GM23338 (cell line): ENCODE measurements around the gene EVC. TPM values are rescaled to one million over a fixed set of nuclear protein-coding genes. Genes with fewer than 3 reads are reported as not detected.

Source experiments
- ATAC-seq: fragments of 200-7000 bp; cut with Tn5 transposase; 3 replicates; pipeline ENCODE4 v1.9.1; 2020
- DNase-seq: peaks from one replicate; pipeline ENCODE4 v3.0.0-alpha.2; 2015; ENCODE audit warnings: low spot score
- H2AFZ ChIP-seq: fragments of 200-600 bp; sonication (generic); 2 replicates; pipeline ENCODE4 v1.8.0; 2016; ENCODE audit warnings: antibody characterized with exemption, mild to moderate bottlenecking, moderate library complexity
- H3F3A ChIP-seq: fragments of 200-600 bp; sonication (generic); replicated peaks from 2 replicates; pipeline ENCODE4 v1.8.0; 2017; ENCODE audit warnings: antibody characterized with exemption, mixed run types, low read depth
- H3K27ac ChIP-seq: fragments of 200-600 bp; sonication (generic); 2 replicates; pipeline ENCODE4 v1.6.1; 2016; ENCODE audit warnings: low read depth
- H3K27me3 ChIP-seq: fragments of 200-600 bp; sonication (generic); 2 replicates; pipeline ENCODE4 v1.8.0; 2016; ENCODE audit warnings: mild to moderate bottlenecking, mixed run types, moderate library complexity; ENCODE audit not compliant: insufficient read depth
- H3K36me3 ChIP-seq: fragments of 200-600 bp; sonication (generic); 2 replicates; pipeline ENCODE4 v1.8.0; 2016; ENCODE audit warnings: mild to moderate bottlenecking; ENCODE audit not compliant: insufficient read depth
- H3K4me1 ChIP-seq: fragments of 200-600 bp; sonication (generic); 2 replicates; pipeline ENCODE4 v1.8.0; 2016; ENCODE audit warnings: mild to moderate bottlenecking, moderate library complexity; ENCODE audit not compliant: insufficient read depth
- H3K4me2 ChIP-seq: fragments of 200-600 bp; sonication (generic); 2 replicates; pipeline ENCODE4 v1.7.1; 2017; ENCODE audit warnings: mixed run types
- H3K4me3 ChIP-seq: fragments of 200-600 bp; sonication (generic); 2 replicates; pipeline ENCODE4 v1.6.1; 2016; ENCODE audit warnings: mixed run types
- H3K79me2 ChIP-seq: fragments of 200-600 bp; sonication (generic); replicated peaks from 2 replicates; pipeline ENCODE4 v1.8.0; 2017; ENCODE audit warnings: mild to moderate bottlenecking; ENCODE audit not compliant: insufficient read depth
- H3K9me2 ChIP-seq: fragments of 200-600 bp; sonication (generic); 2 replicates; pipeline ENCODE4 v1.8.0; 2017; ENCODE audit not compliant: insufficient read depth
- H4K20me1 ChIP-seq: fragments of 200-600 bp; sonication (generic); replicated peaks from 2 replicates; pipeline ENCODE4 v1.8.0; 2017; ENCODE audit warnings: mild to moderate bottlenecking; ENCODE audit not compliant: insufficient read depth
- H3K27ac Mint-ChIP-seq: 2 replicates; pipeline ENCODE4 v1.8.0; 2020; ENCODE audit warnings: inconsistent platforms, mild to moderate bottlenecking, moderate library complexity, mixed read lengths
- H3K27me3 Mint-ChIP-seq: 3 replicates; pipeline ENCODE4 v1.8.0; 2022; ENCODE audit warnings: low read depth, mild to moderate bottlenecking, moderate library complexity, mixed read lengths, inconsistent platforms; ENCODE audit not compliant: insufficient read depth, poor library complexity
- H3K36me3 Mint-ChIP-seq: 3 replicates; pipeline ENCODE4 v1.8.0; 2021; ENCODE audit warnings: low read depth, mild to moderate bottlenecking, inconsistent platforms, moderate library complexity, mixed read lengths
- H3K4me1 Mint-ChIP-seq: 3 replicates; pipeline ENCODE4 v1.8.0; 2020; ENCODE audit warnings: mild to moderate bottlenecking, inconsistent platforms, mixed read lengths
- H3K4me3 Mint-ChIP-seq: 3 replicates; pipeline ENCODE4 v1.8.0; 2021; ENCODE audit warnings: moderate library complexity, mild to moderate bottlenecking, inconsistent platforms, mixed read lengths
- H3K9me3 Mint-ChIP-seq: 3 replicates; pipeline ENCODE4 v1.8.0; 2020; ENCODE audit warnings: moderate library complexity, mild to moderate bottlenecking, inconsistent platforms, mixed read lengths
- CREB1 ChIP-seq: fragments of 250-450 bp; sonication (Bioruptor Pico); IDR thresholded peaks from 2 replicates; pipeline ENCODE4 v1.5.0; 2020; ENCODE audit warnings: low read depth, mild to moderate bottlenecking, moderate library complexity
- EZH2 ChIP-seq: fragments of 200-600 bp; sonication (generic); IDR thresholded peaks from one replicate; pipeline ENCODE4 v1.8.0; 2017; ENCODE audit warnings: antibody characterized with exemption, mild to moderate bottlenecking, low read depth; ENCODE audit not compliant: unreplicated experiment
- EZH2phosphoT487 ChIP-seq: fragments of 200-600 bp; sonication (generic); IDR thresholded peaks from one replicate; pipeline ENCODE4 v1.8.1; 2018; ENCODE audit warnings: antibody characterized with exemption; ENCODE audit not compliant: unreplicated experiment
- JUNB ChIP-seq: IDR thresholded peaks from one replicate; pipeline ENCODE4 v1.6.1; 2016; ENCODE audit warnings: antibody characterized with exemption; ENCODE audit not compliant: unreplicated experiment
- NANOG ChIP-seq: IDR thresholded peaks from 2 replicates; pipeline ENCODE4 v1.6.1; 2016; ENCODE audit warnings: antibody characterized with exemption, borderline replicate concordance
- REST ChIP-seq: IDR thresholded peaks from one replicate; pipeline ENCODE4 v1.6.1; 2018; ENCODE audit warnings: antibody characterized with exemption; ENCODE audit not compliant: unreplicated experiment
- ZNF331 ChIP-seq: fragments of 250-450 bp; sonication (Bioruptor Pico); IDR thresholded peaks from 2 replicates; pipeline ENCODE4 v1.5.0; 2020; ENCODE audit warnings: low read depth, mild to moderate bottlenecking, moderate library complexity
- polyA plus RNA-seq: library from polyadenylated mRNA; unstranded; fragments of >200 nt; fragmentation: Nextera tagmentation; extraction: Ambion mirVana; gene quantifications from 2 replicates; pipeline ENCODE4 v1.2.1, GENCODE V29; 2016
- total RNA-seq: library from RNA; depleted of rRNA; stranded (reverse); fragments of >200 nt; shearing (Covaris generic); gene quantifications from 2 replicates; pipeline ENCODE4 v1.2.3, GENCODE V29; 2014
- TF ChIP-seq, protein P1 (sequence below): IDR thresholded peaks from 2 replicates; pipeline ENCODE4 v1.6.1; 2016; ENCODE audit warnings: antibody characterized with exemption

Gene EVC
- total and polyA plus RNA-seq, 2 experiments from 2014 or later: 1.7 to 12.8 TPM

DNA sequence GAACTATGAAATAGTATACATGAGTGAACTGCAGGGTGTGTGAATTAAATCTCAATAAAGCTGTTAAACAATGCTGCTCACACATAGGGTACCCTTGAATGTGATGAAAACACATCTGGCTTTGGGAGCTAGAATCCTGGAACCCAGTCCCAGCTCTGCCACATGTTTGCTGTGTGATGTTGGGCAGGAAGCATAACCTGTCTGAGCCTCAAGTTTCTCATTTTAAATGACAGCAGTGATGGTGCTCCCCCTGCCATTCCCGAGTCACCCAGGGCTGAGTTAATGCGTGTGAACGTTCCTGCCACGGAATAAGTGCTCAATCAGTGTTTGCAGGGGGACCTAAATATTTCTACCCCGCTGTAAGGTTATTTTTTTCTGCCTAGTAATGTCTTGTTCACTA is 10.9 kb downstream of the EVC start (continued):
- TF ChIP-seq, protein P1, sequence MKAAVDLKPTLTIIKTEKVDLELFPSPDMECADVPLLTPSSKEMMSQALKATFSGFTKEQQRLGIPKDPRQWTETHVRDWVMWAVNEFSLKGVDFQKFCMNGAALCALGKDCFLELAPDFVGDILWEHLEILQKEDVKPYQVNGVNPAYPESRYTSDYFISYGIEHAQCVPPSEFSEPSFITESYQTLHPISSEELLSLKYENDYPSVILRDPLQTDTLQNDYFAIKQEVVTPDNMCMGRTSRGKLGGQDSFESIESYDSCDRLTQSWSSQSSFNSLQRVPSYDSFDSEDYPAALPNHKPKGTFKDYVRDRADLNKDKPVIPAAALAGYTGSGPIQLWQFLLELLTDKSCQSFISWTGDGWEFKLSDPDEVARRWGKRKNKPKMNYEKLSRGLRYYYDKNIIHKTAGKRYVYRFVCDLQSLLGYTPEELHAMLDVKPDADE: no peak

DNA sequence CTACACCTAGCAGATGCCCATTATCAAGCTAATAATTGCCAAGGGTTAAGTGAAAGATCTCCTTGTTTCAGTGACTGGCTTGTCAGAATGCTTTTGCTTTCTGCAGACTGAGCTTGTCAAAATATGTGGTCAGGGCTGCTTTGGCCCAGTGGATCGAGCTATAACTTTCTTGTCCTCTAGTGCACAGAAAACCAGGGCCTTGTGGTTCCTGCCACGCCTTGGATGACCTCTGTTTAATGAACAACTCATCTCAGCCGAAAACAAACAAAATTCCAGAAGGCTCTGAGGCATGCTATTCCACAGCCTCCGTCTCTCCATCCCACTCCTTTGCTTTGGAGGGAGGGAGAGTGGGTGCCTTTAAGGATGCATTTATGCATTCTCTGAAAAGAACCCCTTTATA is 11.3 kb downstream of the EVC start:
- H3K4me1 Mint-ChIP-seq: peaks cover 14% of the 10 kb centered on the region
- Histone ChIP-seq H3F3A (no peaks in the 10 kb centered on the region), H3K9me2 (no peaks in the 10 kb centered on the region), H3K4me2 (no peak overlapping the region), H3K27me3 (no peaks in the 10 kb centered on the region), H2AFZ (no peak overlapping the region), H3K27ac (no peak overlapping the region), H3K4me3 (no peak overlapping the region), H3K79me2 (0 out of 2 replicates have a peak, but pooled peaks cover 6% of the 10 kb centered on the region), H4K20me1 (no peaks in the 10 kb centered on the region; the same call in none of the 2 replicates), H3K4me1 (no peaks in the 10 kb centered on the region), H3K36me3 (no peaks in the 10 kb centered on the region)
- H3K27me3 Mint-ChIP-seq: no peaks in the 10 kb centered on the region
- H3K9me3 Mint-ChIP-seq: no peaks in the 10 kb centered on the region
- DNase-seq: no peak
- H3K27ac Mint-ChIP-seq: no peak overlapping the region
- ATAC-seq: no peak
- TF ChIP-seq EZH2: no peak
- TF ChIP-seq, protein P1: no peak
- TF ChIP-seq JUNB: no peak
- no peak for TF ChIP-seq EZH2phosphoT487
- TF ChIP-seq CREB1 (CRISPR knock-in tag): no peak
- TF ChIP-seq REST: no peak
- TF ChIP-seq NANOG: no peak
- no peak for TF ChIP-seq ZNF331 (CRISPR knock-in tag)
- no peak overlapping the region for H3K4me3 Mint-ChIP-seq
- peaks cover 20% of the 10 kb centered on the region for H3K36me3 Mint-ChIP-seq
